GM18861 (cell line): Measurements from ENCODE around the gene PHB1.

Experiments used
- ATAC-seq: cut with Tn5 transposase; IDR thresholded peaks from one replicate; pipeline ENCODE4 v1.9.1; 2021; ENCODE audit not compliant: unreplicated experiment

PHB1 gene

GRCh38 chr17:49357516-49357915, 57.2 kb downstream of the PHB1 start:
- ATAC-seq, result no peak

GRCh38 chr17:49356320-49356719, 58.4 kb downstream of the PHB1 start:
- ATAC-seq, result no peak
